ENCODE measurements around the gene TNS4.

The TNS4 gene

GRCh38 chr17:40471846-40472732 is 29.3 kb downstream of the TNS4 start:
- DNase-seq = no peak

GRCh38 chr17:40470932-40471828 is 30.2 kb downstream of the TNS4 start:
- DNase-seq = no peak

GRCh38 chr17:40469805-40470675 is 31.4 kb downstream of the TNS4 start:
- DNase-seq = no peak

GRCh38 chr17:40468560-40468959 is 32.9 kb downstream of the TNS4 start:
- no peak for DNase-seq

GRCh38 chr17:40467281-40467867 is 34.0 kb downstream of the TNS4 start:
- DNase-seq = no peak

- no peak for DNase-seq
Observed at GRCh38 chr17:40466298-40466971, 35.0 kb downstream of the TNS4 start.

GRCh38 chr17:40464392-40464855 is 37.0 kb downstream of the TNS4 start:
- no peak for DNase-seq

- no peak for DNase-seq
Observed at GRCh38 chr17:40463122-40463550, 38.3 kb downstream of the TNS4 start.

- no peak for DNase-seq
Observed at GRCh38 chr17:40462343-40463121, 38.9 kb downstream of the TNS4 start.

- no peak for DNase-seq
Observed at GRCh38 chr17:40461732-40462342, 39.6 kb downstream of the TNS4 start.

GRCh38 chr17:40460968-40461731 is 40.3 kb downstream of the TNS4 start:
- DNase-seq = no peak

GRCh38 chr17:40460604-40460967 is 40.8 kb downstream of the TNS4 start:
- no peak for DNase-seq

GRCh38 chr17:40459636-40460603 is 41.5 kb downstream of the TNS4 start:
- no peak for DNase-seq

GRCh38 chr17:40458851-40459482 is 42.5 kb downstream of the TNS4 start:
- DNase-seq = no peak

GRCh38 chr17:40457964-40458791 is 43.2 kb downstream of the TNS4 start:
- DNase-seq = no peak

- DNase-seq = no peak
Observed at GRCh38 chr17:40457369-40457768, 44.1 kb downstream of the TNS4 start.

GRCh38 chr17:40456396-40456951 is 44.9 kb downstream of the TNS4 start:
- DNase-seq = no peak

Measured in activated naive CD4-positive, alpha-beta T cell treated with anti-CD3 and anti-CD28 coated beads, Interleukin-2, amount 50 U/mL, for 16 hours (primary cell).